Fibroblast of mammary gland (primary cell): ENCODE measurements around the gene ANOS1.
A peak's percentile ranks its signal among the peaks of the same experiment; 100 is the strongest.

Experiments used
- DNase-seq: peaks from one replicate; pipeline ENCODE4 v3.0.0-alpha.2; 2010; ENCODE audit warnings: low read depth
- H3K4me3 ChIP-seq: 2 replicates; pipeline ENCODE4 v1.5.1; 2011; ENCODE audit warnings: low read depth, mild to moderate bottlenecking, low read length, moderate library complexity; ENCODE audit not compliant: control insufficient read depth
- CTCF ChIP-seq: conservative IDR thresholded peaks from 2 replicates; pipeline ENCODE4 v1.5.1; 2011; ENCODE audit warnings: low read depth, low read length, inconsistent platforms; ENCODE audit not compliant: control insufficient read depth, insufficient read depth

ANOS1 gene

GRCh38 chrX:8717354-8717753, 14.6 kb downstream of the ANOS1 start:
- no peak for DNase-seq

GRCh38 chrX:8714164-8714563, 17.8 kb downstream of the ANOS1 start:
- TF ChIP-seq CTCF = no peak
- no peak for DNase-seq
- no peak overlapping the region for H3K4me3 ChIP-seq

More at GRCh38 chrX:8717354-8717753, 14.6 kb downstream of the ANOS1 start:
- no peak overlapping the region for H3K4me3 ChIP-seq
- no peak for TF ChIP-seq CTCF

- H3K4me3 ChIP-seq = no peak overlapping the region
- DNase-seq = no peak
- no peak for TF ChIP-seq CTCF
Observed at GRCh38 chrX:8711401-8711800, 20.5 kb downstream of the ANOS1 start.

- DNase-seq = no peak
- H3K4me3 ChIP-seq = no peak overlapping the region
- TF ChIP-seq CTCF = no peak
Observed at GRCh38 chrX:8704184-8704583, 27.8 kb downstream of the ANOS1 start.

GRCh38 chrX:8692871-8693270, 39.1 kb downstream of the ANOS1 start:
- no peak overlapping the region for H3K4me3 ChIP-seq
- DNase-seq = peak; percentile 1
- TF ChIP-seq CTCF = no peak

- no peak overlapping the region for H3K4me3 ChIP-seq
- DNase-seq = no peak
- TF ChIP-seq CTCF = no peak
Observed at GRCh38 chrX:8689473-8689872, 42.5 kb downstream of the ANOS1 start.

- TF ChIP-seq CTCF = no peak
- H3K4me3 ChIP-seq = no peak overlapping the region
- DNase-seq = no peak
Observed at GRCh38 chrX:8688776-8689175, 43.2 kb downstream of the ANOS1 start.
